ENCODE measurements around the gene CNN3. TPM values are rescaled to one million over a fixed set of nuclear protein-coding genes. Genes with fewer than 3 reads are reported as not detected.

Gene CNN3
- total and polyA plus RNA-seq, 2 of the 4 experiments (the other 2 are of a cell fraction) = 249 to 552 TPM

GRCh38 chr1:94872771-94873495, 54.0 kb downstream of the CNN3 start:
- no peak overlapping the region for H2BK120ac ChIP-seq (ENCODE audit: low read depth, low read length)
- peaks cover 20% of the 10 kb centered on the region for H3K4me1 ChIP-seq (ENCODE audit: control insufficient read depth, insufficient read depth, low read length)
- ATAC-seq (ENCODE audit: low read depth) (0 out of 2 replicates have a peak, but pooled peaks have one; percentile 28), DNase-seq (peak; percentile 29)
- H3K9me3 ChIP-seq (ENCODE audit: control insufficient read depth, insufficient read depth, low read length) = no peaks in the 10 kb centered on the region
- intact Hi-C loops (cut with micrococcal nuclease) = no loop called here
- dilution Hi-C loops (cut with HindIII; ENCODE audit: low sequenced_read_pairs, unreplicated experiment) = no loop called here
- H3K14ac ChIP-seq (replicated peaks; ENCODE audit: low read depth, low read length) = peak overlapping the region; percentile 11; the same call in 1 of the 2 replicates
- 0 out of 2 replicates have a peak, but pooled peaks cover 10% of the 10 kb centered on the region for H3K9me1 ChIP-seq (ENCODE audit: insufficient read depth, low read length)
- no peak overlapping the region for H3K4ac ChIP-seq (ENCODE audit: low read depth, low read length)
- BruUV-seq (replicated peaks) = no TSS peak
- H2AK9ac ChIP-seq (replicated peaks; ENCODE audit: low read depth, low read length, poor library complexity) = no peak overlapping the region
- POLR2A ChIA-PET (ENCODE audit: unreplicated experiment) = interaction anchor here (0.6 kb wide), 1 partner anchor 14 kb away, joined by 4 read pairs; no protein-coding TSS in a partner anchor
- H2AK5ac ChIP-seq (ENCODE audit: low read depth, low read length) = peak overlapping the region; percentile 52; the same call in 1 of the 2 replicates
- TF ChIP-seq USF2 (IDR thresholded peaks at IDR 0.05; ENCODE audit: low read depth, low read length) = no peak
- TF ChIP-seq RFX5 (IDR thresholded peaks at IDR 0.05; ENCODE audit: low read depth, low read length) = no peak
- TF ChIP-seq SMC3 (IDR thresholded peaks at IDR 0.05; ENCODE audit: low read depth, low read length) = no peak
- TF ChIP-seq ELK1 (IDR thresholded peaks at IDR 0.05; ENCODE audit: borderline replicate concordance, low read depth, low read length) = no peak
- TF ChIP-seq MAFK (IDR thresholded peaks at IDR 0.05; ENCODE audit: low read depth, low read length) = no peak
- TF ChIP-seq CTCF (conservative IDR thresholded peaks at IDR 0.05; ENCODE audit: low read depth, low read length) = no peak
- TF ChIP-seq MAZ (IDR thresholded peaks at IDR 0.05; ENCODE audit: borderline replicate concordance, low read depth, low read length) = no peak
- H3K36me3 ChIP-seq (ENCODE audit: control insufficient read depth, insufficient read depth, low read length) = no peaks in the 10 kb centered on the region
- no peaks in the 10 kb centered on the region for H4K20me1 ChIP-seq (ENCODE audit: insufficient read depth, low read length)
- peak overlapping the region; percentile 39; the same call in 1 of the 2 replicates for H3K4me2 ChIP-seq (ENCODE audit: low read depth, low read length)
- no peak overlapping the region for H2BK15ac ChIP-seq (ENCODE audit: low read depth, low read length)
- H3K4me3 ChIP-seq (ENCODE audit: insufficient read depth, low read depth, low read length) = no peak overlapping the region
- H4K8ac ChIP-seq (ENCODE audit: low read depth in 2 of 2, low read length in 2 of 2) = 0 out of 4 replicates have a peak overlapping the region, but pooled peaks of 1 of the 2 experiments have one; percentile 1
- CTCF ChIA-PET = interaction anchor here (1.0 kb wide), 1 partner anchor 18 kb away, joined by 4 read pairs; no protein-coding TSS in a partner anchor
- no peaks in the 10 kb centered on the region for H3K27me3 ChIP-seq (ENCODE audit: control insufficient read depth, insufficient read depth, low read length)
- H3K18ac ChIP-seq (ENCODE audit: low read depth, low read length) = peak overlapping the region; percentile 50
- 0 out of 2 replicates have a peak overlapping the region, but pooled peaks have one; percentile 3 for H2BK20ac ChIP-seq (ENCODE audit: low read depth, low read length)
- H3K9ac ChIP-seq (ENCODE audit: low read depth, low read length) = no peak overlapping the region
- H2BK5ac ChIP-seq (ENCODE audit: low read depth, low read length, poor library complexity, severe bottlenecking) = no peak overlapping the region
- H4K91ac ChIP-seq (ENCODE audit: insufficient read depth, low read depth, low read length) = no peak overlapping the region
- H3K56ac ChIP-seq (ENCODE audit: extremely low read depth, insufficient read depth, low read length) = no peak overlapping the region
- no peak overlapping the region for H4K5ac ChIP-seq (ENCODE audit: low read depth, low read length)
- no peak overlapping the region for H3K23ac ChIP-seq (ENCODE audit: low read depth, low read length)
- no peak overlapping the region for H2AFZ ChIP-seq (replicated peaks; ENCODE audit: low read length, poor library complexity)
- no peak overlapping the region for H3K27ac ChIP-seq (ENCODE audit: insufficient read depth, low read length)
- WGBS, 2 experiments (ENCODE audit: extremely low coverage in 2 of 2, insufficient read length in 1 of 2) = no CpG with 5 or more reads among the region's 4 CpGs
- in situ Hi-C loops (cut with MboI; ENCODE audit: low sequenced_read_pairs) = no loop called here
- H3K79me1 ChIP-seq (ENCODE audit: low read depth in 1 of 2, low read length in 2 of 2) = no peaks in the 10 kb centered on the region

Data from IMR-90 (cell line).